MM.1S (cell line): ENCODE data around the gene SDHB.

Experiments
- DNase-seq: peaks from one replicate; pipeline ENCODE4 v3.0.0-alpha.2; 2015
- H2AFZ ChIP-seq: fragments of 300-600 bp; sonication (generic); 2 replicates; pipeline ENCODE4 v1.6.0; 2016; ENCODE audit warnings: antibody characterized with exemption, low read length
- H3F3A ChIP-seq: fragments of 300-600 bp; sonication (generic); 2 replicates; pipeline ENCODE4 v1.6.1; 2016; ENCODE audit warnings: mild to moderate bottlenecking, antibody characterized with exemption, low read length, moderate library complexity, mixed read lengths; ENCODE audit not compliant: insufficient read depth
- H3K27ac ChIP-seq: fragments of 300-600 bp; sonication (generic); 2 replicates; pipeline ENCODE4 v1.5.1; 2016; ENCODE audit warnings: mild to moderate bottlenecking, low read length
- H3K27me3 ChIP-seq: fragments of 300-600 bp; sonication (generic); replicated peaks from 2 replicates; pipeline ENCODE4 v1.6.0; 2016; ENCODE audit warnings: low read length; ENCODE audit not compliant: insufficient read depth
- H3K36me3 ChIP-seq: fragments of 300-600 bp; sonication (generic); replicated peaks from 2 replicates; pipeline ENCODE4 v1.6.1; 2016; ENCODE audit warnings: mild to moderate bottlenecking, low read length, mixed read lengths; ENCODE audit not compliant: insufficient read depth
- H3K4me1 ChIP-seq: fragments of 300-600 bp; sonication (generic); 2 replicates; pipeline ENCODE4 v1.6.1; 2016; ENCODE audit warnings: low read length, mixed read lengths
- H3K4me2 ChIP-seq: fragments of 300-600 bp; sonication (generic); 2 replicates; pipeline ENCODE4 v1.6.0; 2016; ENCODE audit warnings: low read depth, low read length
- H3K4me3 ChIP-seq: fragments of 300-600 bp; sonication (generic); 2 replicates; pipeline ENCODE4 v1.5.1; 2016; ENCODE audit warnings: low read length, mixed read lengths
- H3K79me2 ChIP-seq: fragments of 300-600 bp; sonication (generic); 2 replicates; pipeline ENCODE4 v1.6.1; 2016; ENCODE audit warnings: mixed run types, low read length, mixed read lengths
- H3K9ac ChIP-seq: fragments of 300-600 bp; sonication (generic); 2 replicates; pipeline ENCODE4 v1.6.1; 2016; ENCODE audit warnings: low read length, mixed read lengths
- H3K9me2 ChIP-seq: fragments of 300-600 bp; sonication (generic); replicated peaks from 2 replicates; pipeline ENCODE4 v1.6.1; 2016; ENCODE audit warnings: mild to moderate bottlenecking, low read length, mixed read lengths; ENCODE audit not compliant: insufficient read depth
- H3K9me3 ChIP-seq: fragments of 300-600 bp; sonication (generic); replicated peaks from 2 replicates; pipeline ENCODE4 v1.6.1; 2016; ENCODE audit warnings: mild to moderate bottlenecking, low read length, mixed read lengths; ENCODE audit not compliant: insufficient read depth
- H4K20me1 ChIP-seq: fragments of 300-600 bp; sonication (generic); 2 replicates; pipeline ENCODE4 v1.6.1; 2016; ENCODE audit warnings: mild to moderate bottlenecking, low read length, moderate library complexity, mixed read lengths; ENCODE audit not compliant: insufficient read depth
- EZH2 ChIP-seq: fragments of 300-600 bp; sonication (generic); optimal IDR thresholded peaks from 2 replicates; pipeline ENCODE3; 2017; ENCODE audit warnings: low read depth, mild to moderate bottlenecking, antibody characterized with exemption, low read length, mixed read lengths
- EZH2phosphoT487 ChIP-seq: fragments of 300-600 bp; sonication (generic); IDR thresholded peaks from 2 replicates; pipeline ENCODE4 v1.6.1; 2018; ENCODE audit warnings: antibody characterized with exemption, low read length
- TF ChIP-seq, protein P1 (sequence below): fragments of 300-600 bp; sonication (generic); IDR thresholded peaks from 2 replicates; pipeline ENCODE4 v1.5.1; 2016; ENCODE audit warnings: antibody characterized with exemption, low read length, mixed read lengths

The SDHB gene

GRCh38 chr1:17007121-17007520, 46.7 kb downstream of the SDHB start:
- Histone ChIP-seq H3K36me3 (no peaks in the 10 kb centered on the region), H3K4me3 (no peak overlapping the region), H2AFZ (no peak overlapping the region), H4K20me1 (no peaks in the 10 kb centered on the region), H3K4me1 (peaks cover 15% of the 10 kb centered on the region), H3F3A (no peaks in the 10 kb centered on the region), H3K4me2 (no peak overlapping the region), H3K27me3 (no peaks in the 10 kb centered on the region), H3K9ac (no peak overlapping the region), H3K27ac (no peak overlapping the region), H3K9me3 (no peaks in the 10 kb centered on the region), H3K9me2 (no peaks in the 10 kb centered on the region), H3K79me2 (no peaks in the 10 kb centered on the region)
- no peak for TF ChIP-seq EZH2
- TF ChIP-seq, protein P1, sequence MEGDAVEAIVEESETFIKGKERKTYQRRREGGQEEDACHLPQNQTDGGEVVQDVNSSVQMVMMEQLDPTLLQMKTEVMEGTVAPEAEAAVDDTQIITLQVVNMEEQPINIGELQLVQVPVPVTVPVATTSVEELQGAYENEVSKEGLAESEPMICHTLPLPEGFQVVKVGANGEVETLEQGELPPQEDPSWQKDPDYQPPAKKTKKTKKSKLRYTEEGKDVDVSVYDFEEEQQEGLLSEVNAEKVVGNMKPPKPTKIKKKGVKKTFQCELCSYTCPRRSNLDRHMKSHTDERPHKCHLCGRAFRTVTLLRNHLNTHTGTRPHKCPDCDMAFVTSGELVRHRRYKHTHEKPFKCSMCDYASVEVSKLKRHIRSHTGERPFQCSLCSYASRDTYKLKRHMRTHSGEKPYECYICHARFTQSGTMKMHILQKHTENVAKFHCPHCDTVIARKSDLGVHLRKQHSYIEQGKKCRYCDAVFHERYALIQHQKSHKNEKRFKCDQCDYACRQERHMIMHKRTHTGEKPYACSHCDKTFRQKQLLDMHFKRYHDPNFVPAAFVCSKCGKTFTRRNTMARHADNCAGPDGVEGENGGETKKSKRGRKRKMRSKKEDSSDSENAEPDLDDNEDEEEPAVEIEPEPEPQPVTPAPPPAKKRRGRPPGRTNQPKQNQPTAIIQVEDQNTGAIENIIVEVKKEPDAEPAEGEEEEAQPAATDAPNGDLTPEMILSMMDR, result no peak
- no peak for TF ChIP-seq EZH2phosphoT487
- no peak for DNase-seq

DNA sequence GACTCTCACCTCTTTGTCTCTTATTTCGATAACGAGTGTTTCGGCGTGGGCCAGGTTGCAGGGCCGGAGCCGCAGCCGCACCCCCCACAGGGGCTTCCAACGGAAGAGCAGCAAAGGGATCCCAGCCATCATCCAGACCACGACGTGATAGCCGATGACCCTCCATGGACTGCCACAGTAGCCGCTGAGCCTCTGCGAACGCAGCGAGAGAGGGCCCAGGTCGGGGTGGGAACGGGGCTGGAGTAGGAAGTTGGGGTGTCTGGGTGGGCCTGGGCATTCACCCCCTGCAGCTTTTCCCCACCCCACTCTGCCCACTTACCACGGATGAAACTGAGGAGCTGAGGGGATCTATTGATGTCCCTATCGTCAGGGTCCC, 48.5 kb downstream of the SDHB start:
- Histone ChIP-seq H3K27me3 (no peaks in the 10 kb centered on the region), H3K27ac (no peak overlapping the region), H3K4me3 (no peak overlapping the region), H3K9me2 (no peaks in the 10 kb centered on the region), H3K36me3 (no peaks in the 10 kb centered on the region), H4K20me1 (no peaks in the 10 kb centered on the region), H3K79me2 (no peaks in the 10 kb centered on the region), H2AFZ (no peak overlapping the region), H3F3A (no peaks in the 10 kb centered on the region), H3K9ac (no peak overlapping the region), H3K9me3 (no peaks in the 10 kb centered on the region), H3K4me1 (peaks cover 5% of the 10 kb centered on the region; the same call in 1 of the 2 replicates), H3K4me2 (no peak overlapping the region)
- TF ChIP-seq EZH2 (no peak), EZH2phosphoT487 (no peak)
- TF ChIP-seq, protein P1, result no peak
- DNase-seq, result no peak

DNA sequence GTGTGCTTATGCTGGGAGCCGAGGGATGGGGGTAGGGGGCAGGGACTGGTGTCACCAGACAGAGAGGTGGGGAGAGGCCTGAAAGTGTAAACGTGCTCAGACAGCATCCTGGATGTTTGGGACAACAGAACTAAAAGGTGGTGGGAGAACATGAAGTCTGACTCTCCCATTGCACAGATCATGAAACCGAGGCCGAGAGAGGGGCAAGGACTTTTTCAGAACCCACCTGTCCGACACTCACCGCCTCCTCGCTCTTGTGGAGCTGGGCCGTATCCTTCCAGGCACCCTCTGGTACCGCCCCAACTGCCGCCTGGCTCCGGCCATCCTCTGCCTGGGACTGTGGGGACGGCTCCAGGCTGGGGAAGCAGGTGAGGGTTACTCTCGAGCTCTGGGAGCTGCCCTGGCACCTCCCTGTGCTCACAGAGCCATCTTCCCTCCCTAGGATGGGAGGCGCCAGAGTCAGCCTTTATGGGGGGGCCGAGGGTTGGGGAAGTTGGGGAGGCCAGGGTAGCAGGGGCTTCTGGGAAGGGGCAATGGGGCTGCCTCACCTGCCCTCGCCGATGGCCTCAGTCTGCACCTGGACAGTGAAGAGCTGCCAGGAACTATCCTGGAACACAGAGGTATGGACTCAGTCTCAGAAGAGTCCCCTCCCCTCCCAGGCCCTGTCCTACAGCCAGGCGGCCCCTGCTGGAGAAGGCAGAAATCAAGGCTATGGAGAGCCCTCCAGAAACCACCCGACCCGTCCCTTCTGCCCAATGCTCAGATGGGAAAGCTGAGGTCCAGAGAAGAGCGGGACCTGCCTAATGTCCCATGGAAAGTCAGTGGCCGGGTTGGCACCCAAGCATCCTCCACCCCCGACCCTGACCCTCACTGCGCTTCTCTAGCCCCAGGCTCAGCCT, 49.1 kb downstream of the SDHB start:
- Histone ChIP-seq H3K4me1 (0 out of 2 replicates have a peak, but pooled peaks cover 2% of the 10 kb centered on the region), H3K9me3 (no peaks in the 10 kb centered on the region), H3K9ac (no peak overlapping the region), H3F3A (no peaks in the 10 kb centered on the region), H3K4me3 (no peak overlapping the region), H4K20me1 (no peaks in the 10 kb centered on the region), H2AFZ (no peak overlapping the region), H3K79me2 (no peaks in the 10 kb centered on the region), H3K4me2 (no peak overlapping the region), H3K27ac (no peak overlapping the region), H3K36me3 (no peaks in the 10 kb centered on the region), H3K27me3 (no peaks in the 10 kb centered on the region), H3K9me2 (no peaks in the 10 kb centered on the region)
- TF ChIP-seq, protein P1, result no peak
- TF ChIP-seq EZH2phosphoT487 (no peak), EZH2 (no peak)
- DNase-seq, result no peak
